Inflammatory macrophage treated with lipopolysaccharide for 1 hour (primary cell): ENCODE measurements around the gene SUCLG2.

Experiments used
- DNase-seq, 2 donors: peaks; one replicate each; pipeline ENCODE4 v3.0.0-alpha.2; 2020 to 2022

Gene SUCLG2

GRCh38 chr3:67495751-67496150 is 158.7 kb downstream of the SUCLG2 start:
- no peak for DNase-seq

- no peak for DNase-seq
Measured at GRCh38 chr3:67493808-67494207, 160.6 kb downstream of the SUCLG2 start.

GRCh38 chr3:67490658-67491057 is 163.8 kb downstream of the SUCLG2 start:
- DNase-seq = no peak

- no peak for DNase-seq
Measured at GRCh38 chr3:67489816-67490215, 164.6 kb downstream of the SUCLG2 start.

GRCh38 chr3:67487564-67488114 is 166.8 kb downstream of the SUCLG2 start:
- DNase-seq = no peak

GRCh38 chr3:67486883-67487282 is 167.5 kb downstream of the SUCLG2 start:
- DNase-seq = no peak

GRCh38 chr3:67484085-67484484 is 170.3 kb downstream of the SUCLG2 start:
- no peak for DNase-seq

- DNase-seq = no peak
Measured at GRCh38 chr3:67481126-67481525, 173.3 kb downstream of the SUCLG2 start.

- no peak for DNase-seq
Measured at GRCh38 chr3:67478423-67478822, 176.0 kb downstream of the SUCLG2 start.

GRCh38 chr3:67474311-67474710 is 180.1 kb downstream of the SUCLG2 start:
- DNase-seq = no peak

- no peak for DNase-seq
Measured at GRCh38 chr3:67472674-67473201, 181.7 kb downstream of the SUCLG2 start.

GRCh38 chr3:67470207-67470606 is 184.2 kb downstream of the SUCLG2 start:
- no peak for DNase-seq

- no peak for DNase-seq
Measured at GRCh38 chr3:67468511-67468910, 185.9 kb downstream of the SUCLG2 start.

- no peak for DNase-seq
Measured at GRCh38 chr3:67463656-67464055, 190.8 kb downstream of the SUCLG2 start.

GRCh38 chr3:67462187-67462586 is 192.2 kb downstream of the SUCLG2 start:
- DNase-seq = no peak

- no peak for DNase-seq
Measured at GRCh38 chr3:67461667-67462142, 192.7 kb downstream of the SUCLG2 start.

GRCh38 chr3:67460841-67461510 is 193.4 kb downstream of the SUCLG2 start:
- DNase-seq = no peak

GRCh38 chr3:67459796-67460195 is 194.6 kb downstream of the SUCLG2 start:
- no peak for DNase-seq

GRCh38 chr3:67458896-67459530 is 195.4 kb downstream of the SUCLG2 start:
- no peak for DNase-seq

- DNase-seq = no peak
Measured at GRCh38 chr3:67458408-67458807, 196.0 kb downstream of the SUCLG2 start.

GRCh38 chr3:67453628-67454027 is 200.8 kb downstream of the SUCLG2 start:
- DNase-seq = no peak

- DNase-seq = no peak
Measured at GRCh38 chr3:67450153-67450552, 204.3 kb downstream of the SUCLG2 start.

- peak; percentile 48 to 58 for DNase-seq
Measured at GRCh38 chr3:67447393-67447792, 207.0 kb downstream of the SUCLG2 start.

GRCh38 chr3:67437789-67438188 is 216.6 kb downstream of the SUCLG2 start:
- DNase-seq = no peak
